ENCODE measurements around the gene ASTN2. TPM values are rescaled to one million over a fixed set of nuclear protein-coding genes. Genes with fewer than 3 reads are reported as not detected.

The ASTN2 gene
- total RNA-seq, 1 donor from 2014 or later = 2.1 TPM

GRCh38 chr9:117253261-117253660 is 161.6 kb downstream of the ASTN2 start:
- no peak for DNase-seq (ENCODE audit: low read depth, low spot score)

DNA sequence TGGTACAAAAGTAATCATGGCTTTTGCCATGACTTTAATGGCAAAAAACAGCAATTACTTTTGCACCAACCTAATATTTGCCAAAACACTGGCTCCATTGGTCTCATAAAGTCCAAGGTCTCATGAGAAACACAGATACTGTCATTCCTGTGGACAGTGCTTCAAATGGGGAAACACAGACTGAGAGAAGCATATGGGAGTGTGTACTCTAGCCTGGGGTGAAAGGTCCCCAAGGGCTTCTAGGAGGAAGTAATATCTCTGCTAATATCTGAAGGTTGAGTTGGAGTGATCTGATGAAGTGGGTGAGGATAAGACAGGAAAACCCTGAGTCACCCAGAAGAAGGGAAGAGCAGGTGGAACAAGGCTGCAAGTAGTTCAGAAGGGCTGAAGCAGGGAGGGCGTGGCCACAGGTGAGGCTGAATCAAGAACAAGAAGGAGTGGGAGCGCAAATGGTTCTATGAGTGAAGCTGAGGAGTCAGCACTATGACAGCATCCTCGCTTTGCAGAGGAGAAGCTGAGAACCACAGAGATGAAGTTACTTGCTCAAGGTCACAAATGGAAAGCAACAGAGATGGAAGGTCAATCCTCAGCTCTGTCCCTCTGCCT is 164.1 kb downstream of the ASTN2 start:
- DNase-seq (ENCODE audit: low read depth, low spot score) = no peak

DNA sequence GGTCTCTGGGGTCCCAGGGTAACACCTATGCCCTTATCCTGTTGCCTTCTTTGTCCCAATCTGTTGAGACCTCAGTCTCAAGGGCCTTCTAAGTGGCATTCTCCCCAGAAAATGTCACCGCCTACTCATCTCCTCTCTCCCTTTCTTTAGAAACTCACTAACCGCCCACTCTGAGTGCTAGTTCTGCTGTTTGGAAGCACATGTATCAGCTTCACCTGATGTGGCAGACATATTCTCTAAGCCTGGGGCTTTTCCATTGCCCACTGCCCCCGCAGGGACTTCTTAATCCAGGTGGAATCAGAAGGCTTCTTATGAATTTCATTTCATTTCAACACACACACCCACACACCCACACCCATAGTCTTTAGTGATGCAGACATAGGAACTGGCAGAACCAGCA is 165.1 kb downstream of the ASTN2 start:
- DNase-seq (ENCODE audit: low read depth, low spot score) = no peak

DNA sequence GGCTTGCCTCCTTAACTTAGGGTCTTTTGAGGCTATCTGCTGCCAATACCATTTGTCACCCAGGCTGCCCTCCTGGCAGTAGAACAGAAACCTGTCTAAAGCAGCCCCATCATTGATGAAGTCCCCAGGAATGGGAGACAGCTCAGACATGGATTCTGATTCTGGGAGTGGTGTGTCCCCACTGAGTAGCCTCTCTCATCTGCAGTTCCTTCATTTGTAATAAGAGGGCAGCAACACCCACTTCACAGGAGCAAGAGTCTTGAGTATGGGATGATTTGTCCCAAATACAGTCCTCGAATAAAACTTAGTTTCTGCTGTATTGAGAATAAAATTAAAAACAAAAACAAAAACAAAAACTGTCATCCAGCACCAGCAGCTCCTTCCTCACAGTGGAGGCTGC is 167.6 kb downstream of the ASTN2 start:
- no peak for DNase-seq (ENCODE audit: low read depth, low spot score)

GRCh38 chr9:117245175-117245829 is 169.6 kb downstream of the ASTN2 start:
- no peak for DNase-seq (ENCODE audit: low read depth, low spot score)

GRCh38 chr9:117242082-117242481 is 172.8 kb downstream of the ASTN2 start:
- no peak for DNase-seq (ENCODE audit: low read depth, low spot score)

GRCh38 chr9:117239428-117239827 is 175.4 kb downstream of the ASTN2 start:
- no peak for DNase-seq (ENCODE audit: low read depth, low spot score)

DNA sequence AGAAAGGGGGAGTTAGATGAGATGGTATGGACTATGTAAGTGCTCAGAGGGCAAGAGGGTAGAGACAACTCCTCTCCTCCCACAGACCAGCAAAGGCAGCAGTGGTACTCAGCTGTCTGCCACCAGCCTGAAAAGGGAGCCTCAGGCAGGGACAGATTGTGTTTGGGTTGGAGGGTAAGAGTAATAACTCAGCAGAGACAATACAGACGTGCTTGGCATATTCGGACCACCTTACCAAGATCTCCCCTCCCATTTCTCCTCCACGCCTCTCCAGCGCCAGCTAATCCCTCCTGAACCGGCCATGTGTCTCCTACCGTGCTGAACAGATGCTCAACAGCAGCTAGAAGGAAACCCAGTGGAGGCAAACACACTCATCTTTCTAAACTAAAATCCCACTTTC is 180.8 kb downstream of the ASTN2 start:
- no peak for DNase-seq (ENCODE audit: low read depth, low spot score)

DNA sequence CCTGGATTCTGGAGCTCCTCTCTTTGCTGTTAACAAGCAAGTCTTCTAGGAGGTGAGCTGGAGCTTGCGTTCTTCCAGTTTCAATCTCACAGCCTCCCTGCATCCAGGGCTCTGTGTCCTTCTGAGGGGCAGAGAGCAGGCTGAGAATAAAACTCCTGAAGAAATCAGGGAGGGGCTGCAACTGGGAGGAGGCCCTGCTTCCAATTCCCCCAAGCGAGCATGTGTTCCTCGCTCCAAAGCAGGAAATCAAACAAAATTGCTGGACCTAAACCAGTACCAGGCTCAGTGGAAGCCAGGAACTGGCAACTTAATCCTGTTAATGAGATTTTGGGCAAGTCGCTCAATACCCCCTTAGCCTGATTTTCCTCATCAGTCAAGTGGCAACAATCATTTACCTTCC is 181.8 kb downstream of the ASTN2 start:
- no peak for DNase-seq (ENCODE audit: low read depth, low spot score)

DNA sequence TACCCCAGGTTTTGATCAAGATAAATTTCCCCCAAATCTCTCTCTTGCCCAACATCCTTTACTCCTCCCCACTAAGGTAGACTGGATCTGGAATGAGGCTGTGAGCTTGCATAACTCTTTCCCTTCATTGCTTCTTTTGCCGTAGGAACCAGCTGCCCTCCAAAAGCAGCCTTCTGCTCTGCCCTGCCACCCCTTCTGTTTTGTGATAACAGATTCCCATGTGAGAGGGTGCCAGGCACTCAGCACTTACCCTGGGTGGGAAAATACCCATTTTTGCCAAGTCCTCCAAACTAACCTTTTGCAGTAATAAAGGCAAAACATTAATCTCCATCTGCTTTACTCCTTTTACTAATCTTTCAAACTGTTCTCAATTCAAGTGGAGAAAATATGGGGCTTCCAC is 182.6 kb downstream of the ASTN2 start:
- DNase-seq (ENCODE audit: low read depth, low spot score) = no peak

- no peak for DNase-seq (ENCODE audit: low read depth, low spot score)
Observed at GRCh38 chr9:117231012-117231411, 183.8 kb downstream of the ASTN2 start.

DNA sequence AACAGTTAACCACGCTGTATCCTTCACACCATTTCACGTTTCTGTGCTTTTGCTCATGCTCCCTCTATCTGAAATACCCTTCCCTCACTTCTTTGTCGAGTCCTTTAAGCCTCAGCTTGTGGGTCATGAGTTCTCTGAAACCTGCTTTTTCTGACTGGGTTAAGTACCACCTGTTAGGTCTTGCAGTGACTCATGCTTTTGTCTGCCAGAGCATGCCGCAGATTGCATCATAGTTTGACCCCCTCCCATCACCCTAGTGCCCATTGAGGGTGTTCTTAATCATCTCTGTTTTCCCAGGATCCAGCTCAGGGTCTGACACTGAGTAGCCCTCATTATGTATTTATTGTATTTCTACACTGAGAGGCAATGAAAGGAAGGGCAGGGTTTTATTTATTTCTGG is 190.2 kb downstream of the ASTN2 start:
- DNase-seq (ENCODE audit: low read depth, low spot score) = no peak

GRCh38 chr9:117218951-117219350 is 195.9 kb downstream of the ASTN2 start:
- no peak for DNase-seq (ENCODE audit: low read depth, low spot score)

DNA sequence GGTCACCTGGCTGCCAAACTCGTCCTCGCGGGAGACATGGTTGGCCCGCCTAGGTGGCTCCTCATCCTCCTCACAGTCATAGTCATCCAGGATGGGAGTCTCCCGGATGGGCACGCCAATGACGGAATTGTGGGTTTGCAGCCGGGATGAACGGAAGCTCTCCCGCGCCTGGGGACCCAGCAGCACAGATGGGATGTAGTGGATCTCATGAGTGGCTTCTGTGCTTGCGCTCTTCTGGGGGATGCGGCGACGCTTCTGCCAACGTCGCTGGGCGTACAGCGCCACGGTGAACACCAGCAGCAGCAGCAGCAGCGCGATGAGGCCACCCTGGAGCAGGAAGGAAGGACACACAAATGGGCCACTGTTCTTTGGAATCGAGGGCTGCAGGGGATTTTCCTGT is 200.4 kb downstream of the ASTN2 start:
- DNase-seq (ENCODE audit: low read depth, low spot score) = no peak

DNA sequence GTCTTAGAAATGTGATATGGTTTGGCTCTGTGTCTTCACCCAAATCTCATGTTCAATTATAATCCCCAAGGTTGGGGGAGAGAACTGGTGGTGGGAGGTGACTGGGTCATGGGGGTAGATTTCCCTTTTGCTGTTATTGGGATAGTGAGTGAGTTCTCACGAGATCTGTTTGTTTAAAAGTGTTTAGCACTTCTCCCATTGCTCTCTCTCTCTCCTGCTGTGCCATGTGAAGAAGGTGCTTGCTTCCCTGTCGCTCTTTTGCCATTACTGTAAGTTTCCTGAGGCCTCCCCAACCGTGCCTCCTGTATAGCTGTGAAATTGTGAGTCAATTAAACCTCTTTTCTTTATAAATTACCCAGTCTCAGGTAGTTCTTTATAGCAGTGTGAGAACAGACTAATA is 203.6 kb downstream of the ASTN2 start:
- DNase-seq (ENCODE audit: low read depth, low spot score) = no peak

- no peak for DNase-seq (ENCODE audit: low read depth, low spot score)
Observed at GRCh38 chr9:117205806-117206205, 209.1 kb downstream of the ASTN2 start.

DNA sequence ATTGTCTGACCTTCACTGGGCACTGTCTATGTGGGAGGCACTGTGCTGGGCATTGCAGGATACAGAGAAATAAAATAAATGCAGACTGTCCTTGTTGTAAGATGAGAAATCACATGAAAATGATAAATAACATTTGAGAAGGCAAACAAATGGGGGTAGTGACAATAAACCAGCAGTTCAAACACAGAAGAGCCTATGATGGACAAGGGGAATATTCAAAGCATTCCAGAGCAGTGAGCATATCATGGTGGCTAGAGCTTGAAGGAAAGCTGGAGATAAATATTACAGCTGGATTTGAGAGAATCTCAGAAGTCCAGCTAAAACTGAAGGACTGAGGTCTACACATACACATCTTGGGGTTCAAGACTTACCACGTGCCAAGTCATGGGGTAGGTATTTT is 209.9 kb downstream of the ASTN2 start:
- no peak for DNase-seq (ENCODE audit: low read depth, low spot score)

- DNase-seq (ENCODE audit: low read depth, low spot score) = no peak
Observed at GRCh38 chr9:117191504-117192261, 223.2 kb downstream of the ASTN2 start.

- no peak for DNase-seq (ENCODE audit: low read depth, low spot score)
Observed at GRCh38 chr9:117189121-117189520, 225.7 kb downstream of the ASTN2 start.

GRCh38 chr9:117188394-117188793 is 226.5 kb downstream of the ASTN2 start:
- no peak for DNase-seq (ENCODE audit: low read depth, low spot score)

DNA sequence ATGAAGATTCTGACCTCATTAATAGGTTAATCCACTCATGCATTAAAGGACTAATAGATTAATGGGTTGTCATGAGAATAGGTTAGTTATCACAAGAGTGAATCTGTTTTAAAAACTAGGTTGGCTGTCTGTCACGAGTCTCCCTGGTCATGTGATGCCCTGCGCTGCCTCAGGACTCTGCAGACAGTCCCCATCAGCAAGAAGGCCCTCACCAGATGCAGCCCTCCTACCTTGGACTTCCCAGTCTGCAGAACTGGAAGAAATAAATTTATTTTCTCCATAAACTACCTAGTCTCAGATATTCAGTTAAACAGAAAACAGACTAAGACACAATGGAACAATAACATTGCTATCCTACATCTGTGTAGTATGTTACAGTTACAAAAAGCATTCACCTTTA is 227.4 kb downstream of the ASTN2 start:
- DNase-seq (ENCODE audit: low read depth, low spot score) = no peak

DNA sequence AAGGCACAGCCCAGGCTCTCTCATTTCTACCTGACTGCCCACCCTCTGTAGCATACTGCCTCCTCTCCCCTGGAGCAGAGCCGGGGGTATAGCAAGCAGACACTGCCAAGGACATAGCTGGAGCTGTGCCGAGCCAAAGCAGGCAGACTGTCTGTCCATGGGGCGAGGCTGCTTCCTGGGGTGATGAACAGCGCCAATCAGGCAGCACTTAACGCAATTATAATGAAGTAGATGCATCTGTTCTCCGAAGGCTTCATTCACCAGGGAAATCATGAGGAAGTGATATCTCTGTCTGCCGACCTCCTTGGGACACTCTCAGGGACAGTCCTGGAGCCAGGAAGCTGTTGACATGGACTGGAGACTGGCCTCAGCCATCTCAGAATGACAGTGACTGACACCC is 230.7 kb downstream of the ASTN2 start:
- DNase-seq (ENCODE audit: low read depth, low spot score) = no peak

DNA sequence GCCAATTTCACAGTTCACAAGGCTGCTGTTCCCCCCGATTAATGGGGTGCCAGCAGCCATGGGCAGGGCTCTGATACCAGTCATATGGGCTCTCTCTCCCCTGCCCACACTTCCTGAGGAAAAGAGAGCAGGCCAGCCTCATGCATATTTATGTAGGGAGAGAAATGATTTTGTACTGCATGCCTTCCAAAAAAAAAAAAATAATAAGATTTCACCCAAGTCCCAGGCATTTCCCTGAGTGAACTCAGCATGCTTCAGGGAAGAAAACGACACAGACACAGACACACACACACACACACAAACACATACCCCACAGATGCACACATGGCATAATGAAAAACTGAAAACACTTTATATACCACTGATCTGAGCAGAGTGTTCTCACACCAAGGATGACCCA is 232.8 kb downstream of the ASTN2 start:
- DNase-seq (ENCODE audit: low read depth, low spot score) = no peak
